ENCODE data around the gene VEGFA. TPM values are rescaled to one million over a fixed set of nuclear protein-coding genes. Genes with fewer than 3 reads are reported as not detected.

VEGFA gene
- total and polyA plus RNA-seq, 2 donors = 18.4 to 24.1 TPM

DNA sequence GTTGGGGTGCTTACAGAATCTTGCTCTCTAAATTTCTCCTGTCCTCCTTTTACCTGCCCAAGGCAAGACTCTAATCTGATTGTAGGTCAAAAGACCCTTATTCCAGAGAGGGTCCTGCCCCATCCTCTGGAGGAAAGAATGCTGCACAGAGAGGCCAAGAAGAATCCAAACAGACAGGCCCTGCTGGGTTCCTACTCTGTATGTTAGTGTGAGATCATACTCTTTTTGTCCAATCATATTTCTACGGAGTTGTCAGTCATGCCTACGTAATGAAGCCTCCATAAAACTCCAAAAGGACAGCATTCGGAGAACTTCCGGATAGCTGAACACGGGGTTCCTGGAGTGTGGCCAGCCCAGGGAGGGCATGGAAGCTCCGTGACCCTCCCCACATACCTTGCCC is 50.5 kb downstream of the VEGFA start:
- peaks cover 0 to 4% of the 10 kb centered on the region in 2 donors for H3K4me1 ChIP-seq (ENCODE audit: control insufficient read depth in 2 of 2, insufficient read depth in 2 of 2, low read length in 2 of 2)
- no peaks in the 10 kb centered on the region for H3K9me3 ChIP-seq (ENCODE audit: control insufficient read depth in 2 of 2, insufficient read depth in 1 of 2, low read length in 1 of 2)
- 96% methylated on average over 6 of the region's 6 CpGs for WGBS
- no peak for DNase-seq (ENCODE audit: low read depth in 6 of 9, low spot score in 9 of 9)
- no peak overlapping the region for H3K4me3 ChIP-seq (ENCODE audit: low read length in 2 of 2)
- H3K36me3 ChIP-seq (ENCODE audit: control insufficient read depth in 2 of 2, insufficient read depth in 2 of 2, low read length in 1 of 2) = no peaks in the 10 kb centered on the region
- H3K27me3 ChIP-seq (ENCODE audit: control insufficient read depth in 2 of 2, insufficient read depth in 1 of 2, low read length in 1 of 2) = no peaks in the 10 kb centered on the region
- no peak overlapping the region for H3K27ac ChIP-seq (ENCODE audit: low read depth in 1 of 2, low read length in 1 of 2)

DNA sequence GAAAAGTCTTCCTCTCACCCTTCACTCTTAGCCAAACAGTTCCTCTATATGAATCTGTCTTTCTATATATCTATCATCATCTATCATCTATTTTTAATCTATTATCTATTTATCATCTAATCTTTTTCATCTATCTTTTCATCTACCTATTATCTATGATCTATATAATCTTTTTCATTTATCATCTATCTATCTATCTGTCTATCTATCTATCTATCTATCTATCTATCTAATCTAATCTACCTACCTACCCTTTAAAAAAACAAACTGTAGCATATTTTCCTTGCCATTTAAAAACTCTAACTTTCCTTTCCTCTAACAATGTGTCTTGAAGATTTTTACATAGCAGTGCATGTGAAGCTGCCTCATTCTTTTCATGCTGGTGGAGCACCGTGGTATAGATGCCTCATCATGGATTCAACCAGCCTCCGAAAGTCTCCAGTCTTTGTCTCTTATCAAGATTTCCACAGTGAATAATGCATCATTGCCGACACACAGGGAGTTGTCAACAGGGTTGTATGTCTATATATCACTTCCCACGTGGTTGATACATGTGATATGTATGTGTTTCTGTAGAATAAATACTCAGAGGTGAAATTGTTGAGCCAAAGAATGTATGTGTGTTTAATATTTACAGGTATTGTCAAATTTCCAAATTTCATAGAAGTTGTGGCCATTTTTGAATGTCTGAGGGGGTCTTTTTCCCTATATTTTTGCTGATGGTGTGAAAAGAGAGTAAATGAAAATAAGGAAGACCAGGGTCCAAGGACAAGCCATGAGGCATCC is 51.3 kb downstream of the VEGFA start:
- Histone ChIP-seq H3K27me3 (ENCODE audit: control insufficient read depth in 2 of 2, insufficient read depth in 1 of 2, low read length in 1 of 2) (no peaks in the 10 kb centered on the region), H3K4me3 (ENCODE audit: low read length in 2 of 2) (no peak overlapping the region), H3K4me1 (ENCODE audit: control insufficient read depth in 2 of 2, insufficient read depth in 2 of 2, low read length in 2 of 2) (peaks cover 0 to 4% of the 10 kb centered on the region in 2 donors), H3K9me3 (ENCODE audit: control insufficient read depth in 2 of 2, insufficient read depth in 1 of 2, low read length in 1 of 2) (no peaks in the 10 kb centered on the region), H3K36me3 (ENCODE audit: control insufficient read depth in 2 of 2, insufficient read depth in 2 of 2, low read length in 1 of 2) (no peaks in the 10 kb centered on the region), H3K27ac (ENCODE audit: low read depth in 1 of 2, low read length in 1 of 2) (no peak overlapping the region)
- no peak for DNase-seq (ENCODE audit: low read depth in 6 of 9, low spot score in 9 of 9)
- 92% methylated on average over 4 of the region's 4 CpGs for whole genome bisulfite sequencing

GRCh38 chr6:43823390-43823789 is 53.4 kb downstream of the VEGFA start:
- Histone ChIP-seq H3K27ac (ENCODE audit: low read depth in 1 of 2, low read length in 1 of 2) (no peak overlapping the region), H3K9me3 (ENCODE audit: control insufficient read depth in 2 of 2, insufficient read depth in 1 of 2, low read length in 1 of 2) (no peaks in the 10 kb centered on the region), H3K36me3 (ENCODE audit: control insufficient read depth in 2 of 2, insufficient read depth in 2 of 2, low read length in 1 of 2) (no peaks in the 10 kb centered on the region), H3K27me3 (ENCODE audit: control insufficient read depth in 2 of 2, insufficient read depth in 1 of 2, low read length in 1 of 2) (no peaks in the 10 kb centered on the region), H3K4me3 (ENCODE audit: low read length in 2 of 2) (no peak overlapping the region), H3K4me1 (ENCODE audit: control insufficient read depth in 2 of 2, insufficient read depth in 2 of 2, low read length in 2 of 2) (peaks cover 0 to 4% of the 10 kb centered on the region in 2 donors)
- no peak for DNase-seq (ENCODE audit: low read depth in 6 of 9, low spot score in 9 of 9)
- 96% methylated on average over 9 of the region's 9 CpGs for WGBS

DNA sequence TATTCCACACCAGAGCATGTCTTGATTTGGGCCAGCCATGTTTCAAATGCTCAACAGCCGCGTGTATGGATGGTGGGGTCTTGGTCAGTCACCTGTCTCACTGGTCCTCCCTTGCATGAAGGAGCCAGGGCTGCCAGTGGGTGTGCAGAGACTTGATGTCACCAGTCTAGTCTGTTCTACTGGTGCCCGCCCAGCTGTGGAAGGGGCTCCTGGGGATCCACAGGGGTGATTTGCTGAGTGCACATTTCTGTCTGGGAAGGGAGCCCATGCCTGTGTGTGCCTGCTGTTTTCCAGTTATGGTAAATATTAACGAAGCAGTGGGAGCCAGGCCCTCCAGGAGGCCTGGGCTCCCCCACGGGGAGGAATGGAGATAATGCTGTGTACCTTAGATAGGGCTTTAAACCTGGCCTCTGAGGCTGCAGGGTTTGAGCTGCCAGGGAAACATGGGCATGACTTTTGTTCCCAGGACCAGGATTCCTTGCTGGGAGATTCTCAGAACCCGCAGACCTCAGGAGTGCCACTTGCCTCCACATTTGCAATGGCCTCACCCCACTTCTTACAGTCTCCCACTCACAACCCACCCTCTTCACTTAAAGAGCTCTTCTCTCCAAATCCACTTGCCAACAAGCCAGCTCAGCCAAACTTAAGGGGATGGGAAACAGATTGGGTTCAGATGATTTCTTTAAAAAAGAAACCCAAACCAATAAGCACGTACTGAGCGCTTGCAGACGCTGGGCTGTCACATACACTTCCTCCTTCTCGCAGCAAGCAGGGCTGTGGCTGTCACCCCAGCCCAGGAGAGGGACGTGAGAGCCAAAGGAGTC is 54.1 kb downstream of the VEGFA start:
- Histone ChIP-seq H3K4me3 (ENCODE audit: low read length in 2 of 2) (no peak overlapping the region), H3K36me3 (ENCODE audit: control insufficient read depth in 2 of 2, insufficient read depth in 2 of 2, low read length in 1 of 2) (no peaks in the 10 kb centered on the region), H3K4me1 (ENCODE audit: control insufficient read depth in 2 of 2, insufficient read depth in 2 of 2, low read length in 2 of 2) (peaks cover 0 to 4% of the 10 kb centered on the region in 2 donors), H3K9me3 (ENCODE audit: control insufficient read depth in 2 of 2, insufficient read depth in 1 of 2, low read length in 1 of 2) (no peaks in the 10 kb centered on the region), H3K27me3 (ENCODE audit: control insufficient read depth in 2 of 2, insufficient read depth in 1 of 2, low read length in 1 of 2) (no peaks in the 10 kb centered on the region), H3K27ac (ENCODE audit: low read depth in 1 of 2, low read length in 1 of 2) (no peak overlapping the region)
- 59% methylated on average over 11 of the region's 11 CpGs for WGBS
- no peak for DNase-seq (ENCODE audit: low read depth in 6 of 9, low spot score in 9 of 9)

DNA sequence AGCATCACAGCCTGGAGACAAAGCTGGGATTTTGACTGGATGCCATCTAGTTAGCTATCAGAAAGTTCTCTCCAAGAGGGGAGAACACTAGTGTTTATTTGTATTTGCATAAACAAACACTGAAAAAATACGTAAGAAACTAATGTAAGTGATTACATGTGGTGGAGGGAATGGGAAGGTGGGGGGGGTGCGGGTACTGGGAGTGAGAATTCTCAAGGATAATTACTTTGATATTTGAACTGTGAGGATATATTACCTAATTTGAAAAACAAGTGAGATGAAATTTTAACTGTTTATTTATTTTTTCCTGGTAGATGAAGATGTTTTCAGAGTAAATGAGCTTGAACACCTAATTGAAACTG is 54.7 kb downstream of the VEGFA start:
- no peak for DNase-seq (ENCODE audit: low read depth in 6 of 9, low spot score in 9 of 9)
- peaks cover 0 to 4% of the 10 kb centered on the region in 2 donors for H3K4me1 ChIP-seq (ENCODE audit: control insufficient read depth in 2 of 2, insufficient read depth in 2 of 2, low read length in 2 of 2)
- no peaks in the 10 kb centered on the region for H3K36me3 ChIP-seq (ENCODE audit: control insufficient read depth in 2 of 2, insufficient read depth in 2 of 2, low read length in 1 of 2)
- H3K9me3 ChIP-seq (ENCODE audit: control insufficient read depth in 2 of 2, insufficient read depth in 1 of 2, low read length in 1 of 2) = no peaks in the 10 kb centered on the region
- no peak overlapping the region for H3K27ac ChIP-seq (ENCODE audit: low read depth in 1 of 2, low read length in 1 of 2)
- 92% methylated on average over 2 of the region's 2 CpGs for WGBS
- H3K4me3 ChIP-seq (ENCODE audit: low read length in 2 of 2) = no peak overlapping the region
- H3K27me3 ChIP-seq (ENCODE audit: control insufficient read depth in 2 of 2, insufficient read depth in 1 of 2, low read length in 1 of 2) = no peaks in the 10 kb centered on the region

DNA sequence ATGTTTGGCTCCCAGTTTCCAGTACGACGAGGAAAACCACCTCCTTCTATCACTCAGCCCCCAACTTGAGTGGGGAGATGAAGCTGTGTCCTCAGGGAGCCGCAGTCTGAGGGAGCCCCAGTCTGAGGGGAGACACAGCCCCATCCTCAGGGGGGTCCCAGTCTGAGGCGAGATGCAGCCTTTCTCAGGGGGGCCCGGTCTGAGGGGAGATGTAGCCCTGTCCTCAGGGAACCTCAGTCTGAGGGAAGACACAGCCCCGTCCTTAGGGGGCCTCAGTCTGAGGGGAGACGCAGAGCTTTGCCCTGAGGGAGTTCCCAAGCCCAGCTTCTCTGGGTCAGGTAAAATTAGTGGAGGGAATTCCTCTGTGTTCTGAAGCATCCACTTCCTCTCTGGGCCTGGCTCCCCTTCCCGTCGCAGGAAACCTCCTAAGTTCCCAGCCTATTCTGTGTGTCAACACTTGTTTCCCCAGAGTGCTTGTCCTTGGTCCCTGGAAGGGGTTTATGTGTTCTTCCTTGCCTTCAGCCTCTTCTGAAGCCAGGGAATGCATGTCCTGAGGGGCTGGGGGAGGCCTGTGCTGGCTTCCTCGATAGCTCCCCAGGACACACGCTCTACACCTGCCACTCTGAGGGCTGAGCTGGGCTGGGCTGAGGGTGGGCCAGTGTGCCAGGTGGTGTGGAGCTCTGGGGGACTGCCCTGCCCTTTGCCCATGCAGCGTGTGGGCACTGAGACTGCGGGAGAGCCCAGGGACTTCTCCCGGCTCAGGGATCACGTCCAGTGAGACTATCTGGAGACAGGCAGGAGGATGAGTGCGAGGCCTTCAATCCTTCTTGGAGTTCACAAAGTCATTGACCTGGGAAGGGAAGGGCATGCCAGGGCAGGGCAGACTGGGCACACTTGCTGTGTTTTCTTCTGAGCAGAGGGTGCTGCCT is 55.4 kb downstream of the VEGFA start:
- Histone ChIP-seq H3K27me3 (ENCODE audit: control insufficient read depth in 2 of 2, insufficient read depth in 1 of 2, low read length in 1 of 2) (no peaks in the 10 kb centered on the region), H3K4me3 (ENCODE audit: low read length in 2 of 2) (no peak overlapping the region), H3K4me1 (ENCODE audit: control insufficient read depth in 2 of 2, insufficient read depth in 2 of 2, low read length in 2 of 2) (peaks cover 0 to 4% of the 10 kb centered on the region in 2 donors), H3K27ac (ENCODE audit: low read depth in 1 of 2, low read length in 1 of 2) (no peak overlapping the region), H3K9me3 (ENCODE audit: control insufficient read depth in 2 of 2, insufficient read depth in 1 of 2, low read length in 1 of 2) (no peaks in the 10 kb centered on the region), H3K36me3 (ENCODE audit: control insufficient read depth in 2 of 2, insufficient read depth in 2 of 2, low read length in 1 of 2) (no peaks in the 10 kb centered on the region)
- DNase-seq (ENCODE audit: low read depth in 6 of 9, low spot score in 9 of 9) = no peak
- 96% methylated on average over 16 of the region's 16 CpGs for WGBS

GRCh38 chr6:43826730-43827129 is 56.7 kb downstream of the VEGFA start:
- peaks cover 0 to 4% of the 10 kb centered on the region in 2 donors for H3K4me1 ChIP-seq (ENCODE audit: control insufficient read depth in 2 of 2, insufficient read depth in 2 of 2, low read length in 2 of 2)
- no peaks in the 10 kb centered on the region for H3K9me3 ChIP-seq (ENCODE audit: control insufficient read depth in 2 of 2, insufficient read depth in 1 of 2, low read length in 1 of 2)
- H3K4me3 ChIP-seq (ENCODE audit: low read length in 2 of 2) = no peak overlapping the region
- H3K27me3 ChIP-seq (ENCODE audit: control insufficient read depth in 2 of 2, insufficient read depth in 1 of 2, low read length in 1 of 2) = no peaks in the 10 kb centered on the region
- no peaks in the 10 kb centered on the region for H3K36me3 ChIP-seq (ENCODE audit: control insufficient read depth in 2 of 2, insufficient read depth in 2 of 2, low read length in 1 of 2)
- WGBS = 95% methylated on average over 4 of the region's 4 CpGs
- no peak overlapping the region for H3K27ac ChIP-seq (ENCODE audit: low read depth in 1 of 2, low read length in 1 of 2)
- no peak for DNase-seq (ENCODE audit: low read depth in 6 of 9, low spot score in 9 of 9)

GRCh38 chr6:43827898-43828297 is 57.9 kb downstream of the VEGFA start:
- H3K4me1 ChIP-seq (ENCODE audit: control insufficient read depth in 2 of 2, insufficient read depth in 2 of 2, low read length in 2 of 2) = peaks cover 0 to 4% of the 10 kb centered on the region in 2 donors
- no peaks in the 10 kb centered on the region for H3K27me3 ChIP-seq (ENCODE audit: control insufficient read depth in 2 of 2, insufficient read depth in 1 of 2, low read length in 1 of 2)
- no peak for DNase-seq (ENCODE audit: low read depth in 6 of 9, low spot score in 9 of 9)

More at GRCh38 chr6:43827898-43828297, 57.9 kb downstream of the VEGFA start:
- 86% methylated on average over 10 of the region's 10 CpGs for WGBS
- Histone ChIP-seq H3K36me3 (ENCODE audit: control insufficient read depth in 2 of 2, insufficient read depth in 2 of 2, low read length in 1 of 2) (no peaks in the 10 kb centered on the region), H3K27ac (ENCODE audit: low read depth in 1 of 2, low read length in 1 of 2) (no peak overlapping the region), H3K4me3 (ENCODE audit: low read length in 2 of 2) (no peak overlapping the region), H3K9me3 (ENCODE audit: control insufficient read depth in 2 of 2, insufficient read depth in 1 of 2, low read length in 1 of 2) (no peaks in the 10 kb centered on the region)
